ENCODE results near the gene MAN2A1.

Gene MAN2A1

GRCh38 chr5:109671136-109671535 lies 18.6 kb upstream of the MAN2A1 start:
- in situ Hi-C loops (cut with HindIII; ENCODE audit: low sequenced_read_pairs) = no loop called here
- DNase-seq (ENCODE audit: low read depth, low spot score) = no peak
- H3K4me3 ChIP-seq (ENCODE audit: low read depth, low read length) = no peak overlapping the region
- no peak for TF ChIP-seq CTCF (IDR thresholded peaks at IDR 0.05; ENCODE audit: low read depth, low read length)

- in situ Hi-C loops (cut with HindIII; ENCODE audit: low sequenced_read_pairs) = no loop called here
- H3K4me3 ChIP-seq (ENCODE audit: low read depth, low read length) = no peak overlapping the region
- DNase-seq (ENCODE audit: low read depth, low spot score) = no peak
- no peak for TF ChIP-seq CTCF (IDR thresholded peaks at IDR 0.05; ENCODE audit: low read depth, low read length)
Measured at GRCh38 chr5:109674596-109674995, 15.1 kb upstream of the MAN2A1 start.

GRCh38 chr5:109676920-109677319 lies 12.8 kb upstream of the MAN2A1 start:
- peak; percentile 60 for DNase-seq (ENCODE audit: low read depth, low spot score)
- TF ChIP-seq CTCF (IDR thresholded peaks at IDR 0.05; ENCODE audit: low read depth, low read length) = no peak
- in situ Hi-C loops (cut with HindIII; ENCODE audit: low sequenced_read_pairs) = no loop called here
- no peak overlapping the region for H3K4me3 ChIP-seq (ENCODE audit: low read depth, low read length)

GRCh38 chr5:109678447-109678846 lies 11.3 kb upstream of the MAN2A1 start:
- no peak for TF ChIP-seq CTCF (IDR thresholded peaks at IDR 0.05; ENCODE audit: low read depth, low read length)
- H3K4me3 ChIP-seq (ENCODE audit: low read depth, low read length) = no peak overlapping the region
- DNase-seq (ENCODE audit: low read depth, low spot score) = no peak
- in situ Hi-C loops (cut with HindIII; ENCODE audit: low sequenced_read_pairs) = no loop called here

- TF ChIP-seq CTCF (IDR thresholded peaks at IDR 0.05; ENCODE audit: low read depth, low read length) = no peak
- no peak overlapping the region for H3K4me3 ChIP-seq (ENCODE audit: low read depth, low read length)
- in situ Hi-C loops (cut with HindIII; ENCODE audit: low sequenced_read_pairs) = no loop called here
- no peak for DNase-seq (ENCODE audit: low read depth, low spot score)
Measured at GRCh38 chr5:109681763-109682162, 8.0 kb upstream of the MAN2A1 start.

GRCh38 chr5:109682383-109682782 lies 7.3 kb upstream of the MAN2A1 start:
- no peak overlapping the region for H3K4me3 ChIP-seq (ENCODE audit: low read depth, low read length)
- DNase-seq (ENCODE audit: low read depth, low spot score) = no peak
- TF ChIP-seq CTCF (IDR thresholded peaks at IDR 0.05; ENCODE audit: low read depth, low read length) = no peak
- in situ Hi-C loops (cut with HindIII; ENCODE audit: low sequenced_read_pairs) = no loop called here

GRCh38 chr5:109685916-109686315 lies 3.8 kb upstream of the MAN2A1 start:
- in situ Hi-C loops (cut with HindIII; ENCODE audit: low sequenced_read_pairs) = no loop called here
- DNase-seq (ENCODE audit: low read depth, low spot score) = no peak
- H3K4me3 ChIP-seq (ENCODE audit: low read depth, low read length) = no peak overlapping the region
- no peak for TF ChIP-seq CTCF (IDR thresholded peaks at IDR 0.05; ENCODE audit: low read depth, low read length)
